HEK293 (cell line): ENCODE measurements around the gene AP5S1.

Experiments
- ATF2 ChIP-seq: fragments of 450-650 bp; formaldehyde crosslinking; IDR thresholded peaks from 2 replicates; pipeline ENCODE4 v1.5.1; 2016; ENCODE audit warnings: missing biosample characterization, missing genetic modification characterization, low read depth
- WT1 ChIP-seq: fragments of 450-650 bp; formaldehyde crosslinking; IDR thresholded peaks from 2 replicates; pipeline ENCODE4 v1.5.1; 2016; ENCODE audit warnings: missing biosample characterization, missing genetic modification characterization
- ZNF138 ChIP-seq: fragments of 450-650 bp; formaldehyde crosslinking; IDR thresholded peaks from 2 replicates; pipeline ENCODE4 v1.5.1; 2016; ENCODE audit warnings: missing biosample characterization, missing genetic modification characterization, borderline replicate concordance
- ZNF140 ChIP-seq: fragments of 450-650 bp; formaldehyde crosslinking; IDR thresholded peaks from 2 replicates; pipeline ENCODE4 v1.5.1; 2016; ENCODE audit warnings: missing biosample characterization, missing genetic modification characterization
- ZNF292 ChIP-seq: fragments of 450-650 bp; formaldehyde crosslinking; IDR thresholded peaks from 2 replicates; pipeline ENCODE4 v1.5.1; 2016; ENCODE audit warnings: low read depth, missing biosample characterization, missing genetic modification characterization, borderline replicate concordance
- ZNF302 ChIP-seq: fragments of 450-650 bp; formaldehyde crosslinking; IDR thresholded peaks from 2 replicates; pipeline ENCODE4 v1.5.1; 2016; ENCODE audit warnings: missing biosample characterization, missing genetic modification characterization, low read depth
- ZNF350 ChIP-seq: fragments of 450-650 bp; formaldehyde crosslinking; IDR thresholded peaks from 2 replicates; pipeline ENCODE4 v1.5.0; 2017; ENCODE audit warnings: missing biosample characterization, mild to moderate bottlenecking, missing genetic modification characterization
- ZNF549 ChIP-seq: fragments of 450-650 bp; IDR thresholded peaks from 2 replicates; pipeline ENCODE4 v1.5.1; 2018; ENCODE audit warnings: missing biosample characterization, missing genetic modification characterization, mild to moderate bottlenecking, inconsistent platforms, moderate library complexity
- ZNF626 ChIP-seq: fragments of 450-650 bp; sonication (Bioruptor Pico); formaldehyde crosslinking; IDR thresholded peaks from 2 replicates; pipeline ENCODE4 v1.5.1; 2018; ENCODE audit warnings: missing biosample characterization, missing genetic modification characterization, inconsistent platforms
- ZNF777 ChIP-seq: fragments of 450-650 bp; formaldehyde crosslinking; IDR thresholded peaks from 2 replicates; pipeline ENCODE4 v1.5.1; 2017; ENCODE audit warnings: missing biosample characterization, missing genetic modification characterization, borderline replicate concordance
- ZSCAN18 ChIP-seq: fragments of 450-650 bp; formaldehyde crosslinking; IDR thresholded peaks from 2 replicates; pipeline ENCODE4 v1.5.1; 2016; ENCODE audit warnings: missing biosample characterization, missing genetic modification characterization
- TF ChIP-seq, protein P1 (sequence below): fragments of 450-650 bp; formaldehyde crosslinking; IDR thresholded peaks from 2 replicates; pipeline ENCODE4 v1.5.1; 2016; ENCODE audit warnings: missing biosample characterization, missing genetic modification characterization
- TF ChIP-seq, protein P2 (sequence below): fragments of 450-650 bp; formaldehyde crosslinking; IDR thresholded peaks from 2 replicates; pipeline ENCODE4 v1.5.1; 2016; ENCODE audit warnings: missing biosample characterization, missing genetic modification characterization
- TF ChIP-seq, protein P3 (sequence below): fragments of 450-650 bp; formaldehyde crosslinking; IDR thresholded peaks from 2 replicates; pipeline ENCODE4; 2016; ENCODE audit warnings: missing biosample characterization, missing genetic modification characterization

GRCh38 chr20:3848565-3848964 is 28.2 kb downstream of the AP5S1 start:
- TF ChIP-seq ZNF140 (tag by site-specific recombination), result no peak
- TF ChIP-seq WT1 (tag by site-specific recombination), result no peak
- TF ChIP-seq, protein P1, sequence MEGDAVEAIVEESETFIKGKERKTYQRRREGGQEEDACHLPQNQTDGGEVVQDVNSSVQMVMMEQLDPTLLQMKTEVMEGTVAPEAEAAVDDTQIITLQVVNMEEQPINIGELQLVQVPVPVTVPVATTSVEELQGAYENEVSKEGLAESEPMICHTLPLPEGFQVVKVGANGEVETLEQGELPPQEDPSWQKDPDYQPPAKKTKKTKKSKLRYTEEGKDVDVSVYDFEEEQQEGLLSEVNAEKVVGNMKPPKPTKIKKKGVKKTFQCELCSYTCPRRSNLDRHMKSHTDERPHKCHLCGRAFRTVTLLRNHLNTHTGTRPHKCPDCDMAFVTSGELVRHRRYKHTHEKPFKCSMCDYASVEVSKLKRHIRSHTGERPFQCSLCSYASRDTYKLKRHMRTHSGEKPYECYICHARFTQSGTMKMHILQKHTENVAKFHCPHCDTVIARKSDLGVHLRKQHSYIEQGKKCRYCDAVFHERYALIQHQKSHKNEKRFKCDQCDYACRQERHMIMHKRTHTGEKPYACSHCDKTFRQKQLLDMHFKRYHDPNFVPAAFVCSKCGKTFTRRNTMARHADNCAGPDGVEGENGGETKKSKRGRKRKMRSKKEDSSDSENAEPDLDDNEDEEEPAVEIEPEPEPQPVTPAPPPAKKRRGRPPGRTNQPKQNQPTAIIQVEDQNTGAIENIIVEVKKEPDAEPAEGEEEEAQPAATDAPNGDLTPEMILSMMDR (tag by site-specific recombination), result no peak
- TF ChIP-seq ZNF138 (tag by site-specific recombination), result no peak
- TF ChIP-seq ZNF777 (tag by site-specific recombination), result no peak
- TF ChIP-seq ZNF549 (tag by site-specific recombination), result no peak
- no peak for TF ChIP-seq ZNF302 (tag by site-specific recombination)
- TF ChIP-seq ZNF292, result no peak
- TF ChIP-seq ZNF626 (tag by site-specific recombination), result no peak
- TF ChIP-seq ATF2, result no peak
- no peak for TF ChIP-seq ZNF350
- no peak for TF ChIP-seq ZSCAN18
- TF ChIP-seq, protein P2, sequence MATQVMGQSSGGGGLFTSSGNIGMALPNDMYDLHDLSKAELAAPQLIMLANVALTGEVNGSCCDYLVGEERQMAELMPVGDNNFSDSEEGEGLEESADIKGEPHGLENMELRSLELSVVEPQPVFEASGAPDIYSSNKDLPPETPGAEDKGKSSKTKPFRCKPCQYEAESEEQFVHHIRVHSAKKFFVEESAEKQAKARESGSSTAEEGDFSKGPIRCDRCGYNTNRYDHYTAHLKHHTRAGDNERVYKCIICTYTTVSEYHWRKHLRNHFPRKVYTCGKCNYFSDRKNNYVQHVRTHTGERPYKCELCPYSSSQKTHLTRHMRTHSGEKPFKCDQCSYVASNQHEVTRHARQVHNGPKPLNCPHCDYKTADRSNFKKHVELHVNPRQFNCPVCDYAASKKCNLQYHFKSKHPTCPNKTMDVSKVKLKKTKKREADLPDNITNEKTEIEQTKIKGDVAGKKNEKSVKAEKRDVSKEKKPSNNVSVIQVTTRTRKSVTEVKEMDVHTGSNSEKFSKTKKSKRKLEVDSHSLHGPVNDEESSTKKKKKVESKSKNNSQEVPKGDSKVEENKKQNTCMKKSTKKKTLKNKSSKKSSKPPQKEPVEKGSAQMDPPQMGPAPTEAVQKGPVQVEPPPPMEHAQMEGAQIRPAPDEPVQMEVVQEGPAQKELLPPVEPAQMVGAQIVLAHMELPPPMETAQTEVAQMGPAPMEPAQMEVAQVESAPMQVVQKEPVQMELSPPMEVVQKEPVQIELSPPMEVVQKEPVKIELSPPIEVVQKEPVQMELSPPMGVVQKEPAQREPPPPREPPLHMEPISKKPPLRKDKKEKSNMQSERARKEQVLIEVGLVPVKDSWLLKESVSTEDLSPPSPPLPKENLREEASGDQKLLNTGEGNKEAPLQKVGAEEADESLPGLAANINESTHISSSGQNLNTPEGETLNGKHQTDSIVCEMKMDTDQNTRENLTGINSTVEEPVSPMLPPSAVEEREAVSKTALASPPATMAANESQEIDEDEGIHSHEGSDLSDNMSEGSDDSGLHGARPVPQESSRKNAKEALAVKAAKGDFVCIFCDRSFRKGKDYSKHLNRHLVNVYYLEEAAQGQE (tag by site-specific recombination), result no peak
- TF ChIP-seq, protein P3, sequence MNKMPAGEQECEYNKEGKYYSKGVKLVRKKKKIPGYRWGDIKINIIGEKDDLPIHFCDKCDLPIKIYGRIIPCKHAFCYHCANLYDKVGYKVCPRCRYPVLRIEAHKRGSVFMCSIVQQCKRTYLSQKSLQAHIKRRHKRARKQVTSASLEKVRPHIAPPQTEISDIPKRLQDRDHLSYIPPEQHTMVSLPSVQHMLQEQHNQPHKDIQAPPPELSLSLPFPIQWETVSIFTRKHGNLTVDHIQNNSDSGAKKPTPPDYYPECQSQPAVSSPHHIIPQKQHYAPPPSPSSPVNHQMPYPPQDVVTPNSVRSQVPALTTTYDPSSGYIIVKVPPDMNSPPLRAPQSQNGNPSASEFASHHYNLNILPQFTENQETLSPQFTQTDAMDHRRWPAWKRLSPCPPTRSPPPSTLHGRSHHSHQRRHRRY, result no peak
